H9 (cell line): ENCODE results near the gene BCAR3. TPM values are rescaled to one million over a fixed set of nuclear protein-coding genes. Genes with fewer than 3 reads are reported as not detected.

ENCODE experiments used
- DNase-seq: peaks from one replicate; pipeline ENCODE4 v3.0.0-alpha.2; 2017
- H2AFZ ChIP-seq: one replicate; pipeline ENCODE4 v1.6.1; 2013; ENCODE audit warnings: mild to moderate bottlenecking, low read length, control low read depth, moderate library complexity
- H2AK5ac ChIP-seq: 2 replicates; pipeline ENCODE4 v1.6.1; 2013; ENCODE audit warnings: low read length, control low read depth, mixed read lengths; ENCODE audit not compliant: insufficient read length
- H2BK120ac ChIP-seq: one replicate; pipeline ENCODE4 v1.6.1; 2013; ENCODE audit warnings: low read depth, mild to moderate bottlenecking, low read length, control low read depth, inconsistent platforms; ENCODE audit not compliant: poor library complexity, severe bottlenecking
- H2BK12ac ChIP-seq: 2 replicates; pipeline ENCODE4 v1.6.1; 2013; ENCODE audit warnings: low read length, control low read depth, mixed read lengths, low read depth; ENCODE audit not compliant: insufficient read length
- H2BK15ac ChIP-seq: 2 replicates; pipeline ENCODE4 v1.6.1; 2013; ENCODE audit warnings: low read depth, low read length, control low read depth
- H2BK20ac ChIP-seq: one replicate; pipeline ENCODE4 v1.6.1; 2013; ENCODE audit warnings: low read depth, mild to moderate bottlenecking, low read length, control low read depth, inconsistent platforms; ENCODE audit not compliant: poor library complexity, severe bottlenecking
- H2BK5ac ChIP-seq: 2 replicates; pipeline ENCODE4 v1.6.1; 2013; ENCODE audit warnings: low read length, control low read depth, mixed read lengths; ENCODE audit not compliant: insufficient read length
- H3K14ac ChIP-seq: 2 replicates; pipeline ENCODE4 v1.6.1; 2013; ENCODE audit warnings: low read length, control low read depth; ENCODE audit not compliant: insufficient read depth
- H3K18ac ChIP-seq: 2 replicates; pipeline ENCODE4 v1.6.1; 2013; ENCODE audit warnings: low read depth, mild to moderate bottlenecking, mixed read lengths, low read length, control low read depth; ENCODE audit not compliant: insufficient read length
- H3K23ac ChIP-seq: 2 replicates; pipeline ENCODE4 v1.6.1; 2013; ENCODE audit warnings: low read length, control low read depth, mixed read lengths, low read depth; ENCODE audit not compliant: insufficient read length
- H3K23me2 ChIP-seq: 2 replicates; pipeline ENCODE4 v1.6.1; 2013; ENCODE audit warnings: low read depth, mild to moderate bottlenecking, mixed read lengths, low read length, control low read depth; ENCODE audit not compliant: insufficient read length, poor library complexity, severe bottlenecking
- H3K27ac ChIP-seq: 2 replicates; pipeline ENCODE4 v1.5.1; 2013; ENCODE audit warnings: low read length, control low read depth, mixed read lengths, low read depth; ENCODE audit not compliant: insufficient read length
- H3K27me3 ChIP-seq: 2 replicates; pipeline ENCODE4 v1.6.1; 2013; ENCODE audit warnings: low read length, control low read depth, inconsistent platforms; ENCODE audit not compliant: insufficient read depth
- H3K4ac ChIP-seq: 2 replicates; pipeline ENCODE4 v1.6.1; 2013; ENCODE audit warnings: low read depth, mild to moderate bottlenecking, control low read depth, inconsistent platforms, low read length, moderate library complexity
- H3K4me1 ChIP-seq: 2 replicates; pipeline ENCODE4 v1.6.1; 2013; ENCODE audit warnings: low read length, control low read depth, inconsistent platforms; ENCODE audit not compliant: insufficient read depth
- H3K4me2 ChIP-seq: 2 replicates; pipeline ENCODE4 v1.6.1; 2013; ENCODE audit warnings: low read length, control low read depth, mixed read lengths; ENCODE audit not compliant: insufficient read length, insufficient read depth
- H3K56ac ChIP-seq: 2 replicates; pipeline ENCODE4 v1.6.1; 2013; ENCODE audit warnings: low read depth, mild to moderate bottlenecking, mixed read lengths, low read length, control low read depth; ENCODE audit not compliant: insufficient read length
- H3K79me1 ChIP-seq: 2 replicates; pipeline ENCODE4 v1.6.1; 2013; ENCODE audit warnings: low read depth, mild to moderate bottlenecking, moderate library complexity, low read length, control low read depth, inconsistent platforms; ENCODE audit not compliant: insufficient read depth, poor library complexity, severe bottlenecking
- H3K79me2 ChIP-seq: 2 replicates; pipeline ENCODE4 v1.6.1; 2013; ENCODE audit warnings: low read length, control low read depth, inconsistent platforms; ENCODE audit not compliant: insufficient read depth
- H3K9ac ChIP-seq: 2 replicates; pipeline ENCODE4 v1.6.1; 2013; ENCODE audit warnings: low read length, control low read depth, mixed read lengths; ENCODE audit not compliant: insufficient read length; ENCODE audit errors: extremely low read depth
- H3K9me3 ChIP-seq: one replicate; pipeline ENCODE4 v1.6.1; 2013; ENCODE audit warnings: low read depth, low read length, inconsistent platforms; ENCODE audit not compliant: control insufficient read depth
- H3T11ph ChIP-seq: one replicate; pipeline ENCODE4 v1.6.1; 2013; ENCODE audit warnings: mild to moderate bottlenecking, low read length, control low read depth, inconsistent platforms
- H4K20me1 ChIP-seq: one replicate; pipeline ENCODE4 v1.6.1; 2013; ENCODE audit not compliant: control insufficient read depth, insufficient read length, insufficient read depth
- H4K5ac ChIP-seq: 2 replicates; pipeline ENCODE4 v1.6.1; 2013; ENCODE audit warnings: low read depth, mild to moderate bottlenecking, mixed read lengths, low read length, control low read depth; ENCODE audit not compliant: insufficient read length
- H4K8ac ChIP-seq: replicated peaks from 2 replicates; pipeline ENCODE4 v1.6.1; 2013; ENCODE audit warnings: low read length, control low read depth, mixed read lengths, low read depth; ENCODE audit not compliant: insufficient read length
- H4K91ac ChIP-seq: 2 replicates; pipeline ENCODE4 v1.6.1; 2013; ENCODE audit warnings: low read depth, mild to moderate bottlenecking, moderate library complexity, mixed read lengths, low read length, control low read depth; ENCODE audit not compliant: insufficient read length
- H3K27ac Mint-ChIP-seq, 3 experiments: 2 replicates in 2 of 3; 3 replicates in 1 of 3; pipeline ENCODE4 v1.8.0; 2020 to 2021; ENCODE audit warnings: mixed read lengths in 3 of 3, mild to moderate bottlenecking in 1 of 3, moderate library complexity in 1 of 3
- H3K27me3 Mint-ChIP-seq: 2 replicates; pipeline ENCODE4 v1.8.0; 2021; ENCODE audit warnings: low read depth, mild to moderate bottlenecking, moderate library complexity, mixed read lengths
- H3K36me3 Mint-ChIP-seq, 3 experiments: 2 replicates in 2 of 3; 3 replicates in 1 of 3; pipeline ENCODE4 v1.8.0; 2020 to 2021; ENCODE audit warnings: low read depth in 3 of 3, mixed read lengths in 3 of 3; ENCODE audit not compliant: insufficient read depth in 1 of 3
- H3K4me1 Mint-ChIP-seq, 2 experiments: 2 replicates each; pipeline ENCODE4 v1.8.0; 2020; ENCODE audit warnings: mixed read lengths in 2 of 2
- H3K4me3 Mint-ChIP-seq, 2 experiments: 2 replicates in 1 of 2; 3 replicates in 1 of 2; pipeline ENCODE4 v1.8.0; 2020 to 2021; ENCODE audit warnings: mild to moderate bottlenecking in 2 of 2, mixed read lengths in 2 of 2, moderate library complexity in 1 of 2
- H3K9me3 Mint-ChIP-seq, 2 experiments: 2 replicates in 1 of 2; 3 replicates in 1 of 2; pipeline ENCODE4 v1.8.0; 2020; ENCODE audit warnings: mild to moderate bottlenecking in 2 of 2, mixed read lengths in 2 of 2, moderate library complexity in 1 of 2
- CTCF ChIP-seq: fragments of 200-600 bp; sonication (generic); conservative IDR thresholded peaks from 3 replicates; pipeline ENCODE4 v1.8.0; 2021; ENCODE audit warnings: antibody characterized with exemption, mild to moderate bottlenecking
- WGBS: extraction: QIAGEN DNeasy Blood & Tissue Kit; methylation state at CpG from one replicate; pipeline ENCODE4 v1.1.7; 2013; ENCODE audit warnings: missing lambda C conversion rate, low lambda C conversion rate, mixed read lengths; ENCODE audit not compliant: insufficient read length; ENCODE audit errors: extremely low coverage; 5-methylcytosine and 5-hydroxymethylcytosine counted together
- total RNA-seq: library from RNA; stranded (reverse); gene quantifications from 2 replicates; pipeline ENCODE4 v1.2.1, GENCODE V29; 2021

BCAR3 gene
- total RNA-seq, 1 experiment from 2014 or later, result 4.9 TPM

- Histone ChIP-seq H3K27ac (no peak overlapping the region), H3K27me3 (no peaks in the 10 kb centered on the region), H3K23ac (no peak overlapping the region), H4K5ac (no peak overlapping the region), H3K18ac (no peak overlapping the region), H2AK5ac (no peak overlapping the region), H3K4ac (no peak overlapping the region), H3K23me2 (no peaks in the 10 kb centered on the region), H3K79me1 (no peaks in the 10 kb centered on the region), H3K4me1 (no peaks in the 10 kb centered on the region), H3K9ac (no peak overlapping the region), H2BK120ac (no peak overlapping the region), H4K91ac (no peak overlapping the region), H3T11ph (no peak overlapping the region), H3K9me3 (no peaks in the 10 kb centered on the region), H2BK15ac (no peak overlapping the region; the same call in 1 of the 2 replicates), H2BK20ac (no peak overlapping the region), H4K8ac (no peak overlapping the region), H3K79me2 (no peaks in the 10 kb centered on the region), H2AFZ (no peak overlapping the region), H3K14ac (no peak overlapping the region), H2BK5ac (no peak overlapping the region), H3K56ac (no peak overlapping the region), H3K4me2 (no peak overlapping the region), H4K20me1 (no peaks in the 10 kb centered on the region), H2BK12ac (no peak overlapping the region)
- whole genome bisulfite sequencing, result no CpG with 5 or more reads among the region's 9 CpGs
- Mint-ChIP-seq H3K27ac (no peak overlapping the region; a peak in 1 of 7 replicates), H3K4me1 (peaks cover 3 to 13% of the 10 kb centered on the region in 2 experiments; a peak in 3 of 4 replicates), H3K27me3 (no peaks in the 10 kb centered on the region), H3K9me3 (peaks cover 4 to 9% of the 10 kb centered on the region in 2 experiments; a peak in 4 of 5 replicates), H3K36me3 (peaks cover 7 to 15% (median 10%) of the 10 kb centered on the region in 3 experiments), H3K4me3 (no peak overlapping the region)
- peak; percentile 97 for TF ChIP-seq CTCF
- no peak for DNase-seq
Measured at GRCh38 chr1:93629101-93630059, 52.3 kb downstream of the BCAR3 start.
